ENCODE measurements around the gene CTCFL.
"Not testable (repeated sequence)": the region's sequence is repeated elsewhere in the genome, so short reads cannot be mapped to it uniquely, and the experiment has no call there.

CTCFL gene

GRCh38 chr20:57505979-57506378 is 19.0 kb downstream of the CTCFL start:
- DNase-seq, result no peak

GRCh38 chr20:57504411-57504810 is 20.5 kb downstream of the CTCFL start:
- no peak for DNase-seq

DNA sequence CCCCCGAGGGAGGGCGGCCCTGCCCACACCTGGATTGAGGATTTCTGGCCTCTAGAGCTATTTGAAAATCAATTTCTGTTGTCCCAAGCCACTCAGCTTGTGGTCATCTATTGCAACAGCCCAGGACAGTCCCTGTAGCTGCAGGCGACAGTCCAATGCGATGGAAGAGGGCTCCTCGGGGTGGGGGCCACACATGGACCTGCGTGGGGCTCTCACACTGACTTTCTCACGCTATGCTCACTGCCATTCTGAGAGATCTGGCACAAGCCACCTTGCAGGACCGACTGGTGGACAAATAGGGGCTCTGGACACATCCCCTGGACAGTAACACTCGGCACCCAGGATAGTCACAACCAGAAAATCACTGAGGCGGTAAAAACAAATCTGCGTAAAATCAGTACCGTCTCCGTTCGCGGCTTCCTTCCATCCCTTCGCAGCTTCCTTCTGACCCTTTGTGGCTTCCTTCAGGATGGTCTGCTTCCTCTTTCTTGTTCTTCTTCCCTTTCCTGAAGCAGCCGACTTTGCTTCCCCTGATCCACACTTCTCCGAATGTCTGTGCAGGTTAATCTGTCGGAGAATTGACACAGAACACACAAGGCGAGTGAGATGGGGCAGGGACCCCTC is 21.8 kb downstream of the CTCFL start:
- DNase-seq, result no peak

DNA sequence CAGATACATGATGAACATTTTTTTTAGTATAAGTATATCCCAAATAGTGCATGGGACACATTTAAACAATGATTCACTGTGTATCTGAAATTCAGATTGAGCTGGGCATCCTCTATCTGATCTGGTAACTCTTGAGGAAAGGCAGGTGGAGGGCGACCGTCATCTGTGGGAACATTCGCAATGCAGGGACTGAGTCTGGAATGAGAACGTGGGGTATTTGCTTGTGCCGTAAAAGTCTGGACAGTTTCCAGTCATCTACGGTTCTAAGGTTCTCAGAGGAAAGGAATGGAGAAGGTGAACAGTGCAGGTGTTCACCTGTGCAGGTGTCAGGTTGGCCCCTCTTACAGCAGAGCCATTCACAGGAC is 22.6 kb downstream of the CTCFL start:
- no peak for DNase-seq

DNA sequence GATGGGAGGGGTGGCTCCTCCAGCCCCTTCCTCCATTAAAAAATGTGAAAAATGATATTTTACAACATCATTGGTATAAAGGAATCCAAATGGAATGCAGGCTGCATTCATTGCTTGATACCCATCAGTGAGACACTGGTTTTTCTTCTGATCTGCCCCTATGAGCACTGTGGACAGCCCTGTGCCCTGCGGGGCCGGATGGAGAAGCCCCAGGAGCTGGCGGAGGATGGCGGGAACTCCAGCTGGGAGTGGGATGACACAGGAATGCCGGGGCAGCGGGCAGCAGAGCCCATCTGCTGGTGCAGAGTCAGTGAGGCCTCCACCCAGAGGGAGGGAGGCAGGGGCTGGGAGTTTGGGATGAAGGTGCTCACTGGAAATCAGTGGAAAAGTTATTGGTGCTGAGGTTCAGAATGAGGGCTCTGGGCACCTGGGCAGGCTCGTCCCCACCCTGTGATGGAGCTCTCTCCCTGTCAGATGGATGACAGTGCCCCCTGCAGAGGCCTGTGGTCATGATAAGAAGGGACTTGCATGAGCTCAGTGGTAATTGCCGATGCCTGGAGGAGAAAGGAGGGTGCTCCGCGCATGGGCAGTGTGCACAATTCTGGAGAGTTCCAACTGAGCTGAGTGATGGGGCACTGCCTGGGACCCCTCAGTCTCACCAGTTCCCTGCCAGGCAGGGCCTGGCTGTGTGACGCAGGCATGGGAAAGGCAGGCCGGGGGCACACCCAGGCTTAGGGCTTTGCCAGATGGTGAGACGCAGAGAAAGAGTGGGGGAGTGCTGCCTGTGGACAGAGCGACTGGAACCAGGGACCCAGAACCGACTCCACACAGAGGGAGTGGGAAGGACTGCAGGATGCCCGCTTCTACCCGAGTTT is 23.2 kb downstream of the CTCFL start:
- peak; percentile 46 for DNase-seq

DNA sequence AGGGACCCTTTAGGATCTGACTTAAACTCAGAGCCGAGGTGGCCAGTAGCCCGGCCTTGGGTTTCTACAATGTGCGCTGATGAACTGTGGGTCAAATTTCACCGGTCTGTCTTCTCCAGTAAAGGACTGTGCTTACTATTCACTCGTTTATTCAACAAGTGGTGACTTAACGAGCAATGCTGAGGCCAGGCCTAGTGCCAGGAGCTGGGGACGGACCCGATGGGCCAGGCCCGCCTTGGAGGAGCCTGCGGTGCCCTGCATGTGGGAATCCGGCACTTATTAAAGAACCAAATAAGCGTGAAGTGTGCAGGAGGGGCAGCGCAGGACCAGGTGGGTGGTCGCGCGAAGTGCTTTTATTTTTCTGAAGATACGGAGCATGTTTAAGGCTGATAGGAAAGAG is 24.0 kb downstream of the CTCFL start:
- no peak for DNase-seq

- no peak for DNase-seq
These were observed 24.7 kb downstream of the CTCFL start for GRCh38 chr20:57500235-57500634.

DNA sequence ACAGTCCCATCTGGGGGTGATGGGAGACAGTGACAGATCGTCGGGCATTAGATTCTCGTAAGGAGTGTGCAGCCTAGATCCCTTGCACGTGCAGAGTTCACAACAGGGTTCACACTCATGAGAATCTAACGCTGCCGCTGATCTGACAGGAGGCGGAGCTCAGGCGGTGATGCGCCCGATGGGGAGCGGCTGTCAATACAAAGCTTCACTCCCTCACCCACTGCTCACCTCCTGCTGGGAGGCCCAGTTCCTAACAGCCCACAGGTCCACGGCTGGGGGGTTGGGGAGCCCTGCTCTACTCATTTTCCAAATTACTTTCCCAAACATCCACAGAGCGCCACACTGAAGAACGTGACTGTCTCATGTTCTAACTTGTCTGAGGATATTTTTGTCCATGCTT is 25.3 kb downstream of the CTCFL start:
- DNase-seq, result no peak

DNA sequence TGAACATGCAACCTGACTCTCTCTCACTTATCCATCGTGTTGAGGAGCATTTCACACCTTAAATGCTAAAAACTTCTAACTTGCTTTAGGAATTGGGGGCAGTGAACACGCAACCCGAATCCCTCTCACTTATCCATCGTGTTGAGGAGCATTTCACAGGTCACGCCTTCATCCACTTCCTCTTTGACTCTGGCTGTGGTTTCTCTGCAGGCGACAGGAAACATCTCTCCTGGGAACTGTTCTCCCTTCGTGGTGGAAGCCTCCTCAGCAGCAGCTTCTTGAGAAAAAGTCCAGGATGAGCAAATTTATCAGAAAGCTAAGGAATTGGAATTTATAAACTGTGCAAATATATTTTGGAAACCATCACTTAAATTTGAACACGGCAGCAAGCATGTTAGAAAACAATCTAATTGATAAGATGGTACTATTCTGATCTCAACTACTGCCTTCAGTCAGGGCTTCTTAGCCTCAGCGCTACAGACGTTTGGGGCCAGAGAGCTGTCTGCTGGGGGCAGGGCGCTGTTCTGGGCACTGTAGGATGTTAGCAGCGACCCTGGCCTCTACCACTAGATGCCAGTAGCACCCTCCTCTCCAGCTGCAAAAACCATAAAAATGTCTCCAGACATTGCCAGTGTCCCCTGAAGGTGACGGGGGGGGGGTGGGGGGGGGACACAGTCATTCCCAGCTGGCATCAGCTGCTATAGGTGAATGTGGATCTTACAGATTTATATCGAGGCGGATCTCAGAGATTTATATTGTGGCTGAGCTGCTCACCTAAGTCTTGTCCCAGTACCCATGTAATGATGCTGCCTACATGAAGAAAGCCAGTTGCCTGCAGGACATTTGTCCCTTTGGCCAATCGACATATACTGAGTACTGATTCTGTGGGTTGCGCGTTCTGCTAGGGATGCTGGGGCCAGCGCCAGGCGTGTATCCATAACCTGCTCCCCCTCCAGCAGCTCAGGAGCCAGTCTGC is 26.2 kb downstream of the CTCFL start:
- DNase-seq, result peak; percentile 18

DNA sequence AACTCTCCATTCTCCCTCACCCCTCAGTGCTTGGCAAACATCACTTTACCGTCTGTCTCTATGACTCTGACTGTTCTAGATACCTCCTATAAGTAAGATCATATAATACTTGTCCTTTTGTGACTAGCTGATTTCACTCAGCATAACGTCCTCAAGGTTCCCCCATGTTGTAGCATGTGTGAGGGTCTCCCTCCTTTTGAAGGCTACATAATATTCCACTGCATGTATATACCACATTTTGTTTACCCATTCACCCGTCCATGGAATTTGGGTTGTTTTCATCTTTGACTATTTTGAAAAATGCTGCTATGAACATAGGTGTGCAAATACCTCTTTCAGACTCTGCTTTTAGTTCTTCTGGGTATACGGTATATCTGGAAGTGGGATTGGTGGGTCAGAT is 28.3 kb downstream of the CTCFL start:
- no peak for DNase-seq

- DNase-seq, result no peak
These were observed 29.0 kb downstream of the CTCFL start for GRCh38 chr20:57495978-57496377.

DNA sequence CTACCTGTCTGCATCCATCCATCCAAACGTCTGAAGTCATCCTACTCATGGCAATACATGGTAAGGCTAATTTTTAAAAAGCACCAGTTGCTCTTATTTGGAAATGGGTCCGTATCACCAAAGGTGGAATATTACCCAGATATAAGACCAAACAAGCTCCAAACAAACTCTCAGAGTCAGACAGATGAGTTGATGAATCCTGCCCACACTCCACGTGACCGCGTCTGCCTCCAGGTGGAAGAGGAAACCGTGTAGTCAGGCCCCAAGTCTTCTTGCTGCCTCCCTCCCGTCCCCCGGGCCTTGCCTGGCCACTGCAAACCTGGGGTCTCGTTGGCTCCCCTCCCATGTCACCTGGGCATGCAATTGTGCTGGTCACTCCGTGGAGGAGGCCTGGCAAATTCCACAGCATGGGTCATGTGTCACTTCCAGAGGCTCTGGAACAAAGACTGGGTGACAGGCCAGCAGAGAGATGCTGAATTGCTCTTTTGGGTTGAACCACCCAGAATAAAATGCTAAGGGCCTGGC is 31.8 kb downstream of the CTCFL start:
- no peak for DNase-seq

DNA sequence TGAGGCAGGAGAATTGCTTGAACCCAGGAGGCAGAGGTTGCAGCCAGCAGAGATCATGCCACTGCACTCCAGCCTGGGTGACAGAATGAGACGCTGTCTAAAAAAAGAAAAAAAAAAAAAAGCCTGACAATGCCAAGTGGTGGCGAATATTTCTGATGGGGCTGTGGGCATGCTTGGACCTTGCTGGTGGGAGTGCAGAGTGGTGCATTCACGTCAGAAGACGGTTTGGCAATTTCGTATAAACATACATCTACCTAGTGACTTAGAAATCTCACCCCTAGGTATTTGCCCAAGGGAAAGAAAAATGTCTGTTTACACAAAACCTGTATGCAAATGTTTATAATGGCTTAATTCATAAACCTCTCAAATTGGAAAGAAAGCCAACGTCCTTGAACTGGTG is 33.6 kb downstream of the CTCFL start:
- no peak for DNase-seq

- not testable (repeated sequence) for DNase-seq
These were observed 36.7 kb downstream of the CTCFL start for GRCh38 chr20:57488277-57488676.

GRCh38 chr20:57485770-57486169 is 39.2 kb downstream of the CTCFL start:
- DNase-seq, result no peak

GRCh38 chr20:57484772-57485171 is 40.2 kb downstream of the CTCFL start:
- DNase-seq, result no peak

GRCh38 chr20:57483287-57484050 is 41.5 kb downstream of the CTCFL start:
- no peak for DNase-seq

DNA sequence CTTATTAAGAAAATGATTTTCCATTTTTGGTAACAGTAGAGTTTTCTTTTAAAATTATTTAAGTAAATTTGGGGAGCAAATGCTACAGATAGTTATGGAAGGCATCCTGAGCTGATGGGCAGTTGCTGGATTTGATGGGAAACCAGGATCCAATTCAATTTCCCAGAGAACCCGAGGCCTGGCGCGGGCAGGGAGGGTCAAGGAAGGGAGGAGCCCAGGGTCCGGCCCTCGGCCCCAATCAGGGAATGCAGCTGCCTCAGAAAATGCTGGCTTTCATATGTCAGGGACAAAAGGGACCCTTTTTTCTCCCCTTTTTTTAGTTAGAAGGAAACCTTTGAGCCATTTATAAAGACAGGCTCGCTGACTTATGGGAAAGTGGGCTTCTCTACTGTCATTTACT is 42.1 kb downstream of the CTCFL start:
- no peak for DNase-seq

DNA sequence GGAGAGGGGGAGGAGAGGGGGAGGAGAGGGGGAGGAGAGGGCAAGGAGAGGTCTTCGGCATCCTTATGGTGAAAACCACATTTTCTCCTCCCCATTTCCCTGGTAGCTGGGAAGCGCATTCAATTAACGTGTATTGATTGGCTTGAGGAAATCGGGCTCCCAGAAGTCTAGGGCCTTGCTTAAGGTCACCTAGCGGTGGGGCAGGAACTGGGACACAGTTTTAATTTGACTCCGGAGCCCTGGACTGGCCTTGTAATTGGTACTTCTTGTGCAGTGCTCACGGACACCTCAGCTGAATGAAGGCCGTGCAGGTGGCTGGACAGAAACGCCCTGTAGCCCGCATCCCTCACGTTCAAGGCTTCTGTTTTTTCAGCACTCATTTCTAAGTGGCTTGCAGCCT is 42.8 kb downstream of the CTCFL start:
- no peak for DNase-seq

DNA sequence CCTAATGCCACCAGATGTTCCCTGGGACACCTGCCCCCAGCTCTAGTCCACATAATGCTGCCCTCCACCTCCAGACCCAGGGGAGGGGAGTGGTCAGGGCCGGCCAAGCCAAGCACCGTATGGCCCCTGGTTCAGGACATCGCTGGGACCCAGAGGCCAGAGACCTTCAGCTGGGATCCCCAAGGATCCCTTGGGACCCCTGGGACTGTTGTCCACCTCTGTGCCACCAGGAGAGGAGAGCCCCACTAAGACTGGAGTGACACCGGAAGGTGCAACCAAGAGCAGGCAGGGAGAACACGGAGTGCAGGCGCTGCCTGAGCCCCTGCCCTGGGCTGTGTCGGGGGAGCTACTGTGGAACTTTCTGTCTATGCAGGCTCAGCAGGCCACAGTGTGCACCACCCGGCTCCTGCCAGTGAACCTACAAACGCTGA is 43.6 kb downstream of the CTCFL start:
- DNase-seq, result no peak

GRCh38 chr20:57480444-57481160 is 44.3 kb downstream of the CTCFL start:
- no peak for DNase-seq

- no peak for DNase-seq
These were observed 45.7 kb downstream of the CTCFL start for GRCh38 chr20:57479196-57479595.
